Stimulated activated CD4-positive, alpha-beta T cell treated with anti-CD3 and anti-CD28 coated beads, Interleukin-12 subunit alpha, Interleukin-12 subunit beta, amount 100 ng/mL, for 24 hours (primary cell): ENCODE measurements around the gene ANAPC4.

Source experiments
- DNase-seq, 2 experiments: peaks; one replicate each; pipeline ENCODE4 v3.0.0-alpha.2; 2020; ENCODE audit warnings: low read depth in 2 of 2

The ANAPC4 gene

DNA sequence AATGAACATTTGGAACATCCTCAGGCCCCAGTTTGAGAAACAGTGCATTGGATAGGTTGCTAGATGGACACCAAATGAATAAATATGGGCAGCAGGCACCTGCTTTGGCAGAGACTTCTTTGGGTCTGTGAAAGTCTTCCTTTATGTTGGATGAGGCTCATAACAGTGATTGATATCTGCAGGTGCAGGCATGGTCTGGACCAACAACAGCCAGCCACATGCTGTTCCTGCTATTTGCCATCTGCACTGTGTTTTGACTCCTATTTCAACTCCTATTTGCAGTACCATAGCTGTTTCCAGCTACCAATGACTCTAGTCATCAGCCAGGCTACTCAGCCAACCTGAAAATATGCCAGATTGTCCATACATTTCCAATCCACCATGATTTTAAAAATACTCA is 60.9 kb downstream of the ANAPC4 start:
- DNase-seq, result no peak

DNA sequence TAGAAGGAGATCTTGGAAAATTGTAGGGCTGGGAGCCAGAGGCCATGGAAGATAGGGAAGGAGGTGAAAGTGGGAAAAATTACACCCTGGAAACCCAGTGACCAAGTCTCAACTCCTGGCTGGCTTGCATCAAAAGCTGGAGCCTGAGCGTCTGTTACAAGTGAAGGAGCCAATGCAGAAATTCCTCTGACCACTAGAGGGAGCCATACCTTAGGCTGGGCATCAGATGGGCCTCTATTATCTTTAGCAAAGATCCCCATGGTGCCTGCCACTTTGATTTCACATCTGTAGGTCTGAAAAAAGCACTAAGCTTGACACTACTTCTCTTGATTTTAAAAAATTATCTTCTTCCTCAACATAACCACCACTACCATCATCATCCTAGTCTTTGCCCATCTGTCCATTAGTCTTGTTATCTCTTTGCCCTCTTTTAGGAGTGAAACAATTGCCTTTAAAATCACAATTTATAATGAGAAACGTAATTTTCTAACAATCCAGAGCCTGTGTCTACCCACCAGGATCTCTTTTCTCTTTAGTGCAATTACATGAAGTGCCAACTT is 62.9 kb downstream of the ANAPC4 start:
- peak in 1 of 2 experiments; percentile 48 for DNase-seq

DNA sequence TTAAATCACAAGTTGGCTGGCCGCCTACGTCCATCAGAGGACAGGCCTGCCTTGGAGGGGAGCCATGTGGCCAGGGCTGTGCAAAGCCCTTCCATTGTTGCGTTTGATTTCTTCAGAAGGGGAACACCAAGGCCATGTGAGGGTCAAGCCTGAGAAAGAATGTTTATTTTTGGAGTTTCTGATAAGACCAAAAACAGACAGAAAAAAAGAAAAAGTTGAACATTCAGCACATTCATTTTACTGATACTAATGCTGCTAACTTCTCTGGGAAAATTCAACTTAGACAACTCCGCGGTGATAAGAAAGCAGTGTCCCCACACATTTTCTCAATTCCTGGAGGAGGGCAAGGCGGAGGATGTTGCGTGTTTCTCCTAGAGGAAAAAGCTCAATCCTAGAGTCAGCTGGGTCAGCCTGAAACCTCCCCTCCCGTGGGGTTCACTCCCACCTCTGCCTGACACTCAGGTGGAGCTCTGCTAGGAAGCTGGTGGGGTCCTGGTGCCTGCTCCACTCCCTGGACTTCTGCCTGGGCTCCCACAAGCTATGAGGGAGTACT is 63.5 kb downstream of the ANAPC4 start:
- no peak for DNase-seq

DNA sequence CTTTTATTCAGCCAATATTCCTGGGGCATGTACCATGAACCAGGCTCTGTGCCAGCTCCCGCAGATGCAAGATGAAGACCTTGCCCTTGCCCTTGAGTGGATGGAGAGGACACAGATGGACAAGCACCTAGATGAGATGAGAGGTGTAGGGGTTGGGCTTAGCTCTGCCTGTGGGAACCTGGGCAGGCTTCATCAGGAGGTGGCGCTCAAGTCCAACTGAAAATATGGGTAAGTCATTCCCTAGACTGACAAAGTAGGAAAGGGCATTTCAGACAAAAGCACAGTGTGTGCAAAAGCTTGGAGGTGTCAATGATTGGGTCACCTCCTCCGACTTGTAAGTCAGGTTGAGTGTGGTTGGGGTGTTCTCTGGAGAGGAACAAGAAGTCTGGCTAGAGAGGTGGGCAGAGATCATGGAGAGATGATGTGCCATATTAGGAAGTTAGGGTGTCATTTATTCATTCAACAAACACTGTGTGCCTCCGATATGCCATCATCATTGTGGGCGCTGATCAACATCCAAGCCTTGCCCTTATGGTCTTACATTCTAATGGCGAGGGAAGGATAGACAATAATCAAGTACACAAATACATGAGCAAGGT is 64.6 kb downstream of the ANAPC4 start:
- DNase-seq, result peak in 1 of 2 experiments; percentile 5

DNA sequence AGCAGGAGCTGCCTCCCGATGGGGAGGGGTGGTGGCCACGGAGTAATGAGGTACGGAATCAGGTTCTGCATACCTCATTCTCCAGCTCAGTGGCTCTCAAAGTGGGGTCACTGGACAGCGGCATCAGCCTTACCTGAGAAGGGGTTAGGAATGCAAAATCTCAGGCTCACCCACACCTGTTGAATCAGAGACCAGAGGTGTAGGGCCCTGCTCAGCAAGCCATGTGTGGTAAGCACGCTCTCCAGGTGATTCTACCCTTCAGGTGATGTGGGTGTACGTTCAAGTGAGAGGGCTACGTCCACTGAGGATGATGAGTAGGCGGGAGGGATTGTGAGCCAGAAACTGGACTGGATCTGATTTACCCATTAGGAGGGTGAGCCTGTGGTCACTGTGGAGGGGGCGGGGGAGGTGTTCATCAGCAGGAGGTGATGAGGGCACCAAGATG is 65.8 kb downstream of the ANAPC4 start:
- DNase-seq, result no peak

DNA sequence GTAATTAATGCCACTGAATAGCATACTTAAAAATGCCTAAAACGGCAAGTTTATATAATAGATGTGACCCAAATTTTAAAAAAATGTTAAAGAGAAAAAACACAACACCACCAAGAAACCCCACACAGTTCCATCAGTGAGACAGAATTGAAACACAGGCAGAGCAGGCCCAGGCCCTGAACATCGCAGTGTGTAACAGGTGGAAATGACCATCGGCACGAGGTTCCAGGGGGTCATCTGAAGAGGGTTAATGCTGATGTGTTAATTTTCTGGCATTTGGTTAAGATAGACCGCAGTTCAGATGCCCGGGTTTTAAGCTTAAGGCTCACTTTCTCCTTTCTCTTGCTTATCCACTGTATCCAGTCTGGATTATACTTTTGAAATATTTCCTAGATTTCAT is 66.8 kb downstream of the ANAPC4 start:
- DNase-seq, result no peak

DNA sequence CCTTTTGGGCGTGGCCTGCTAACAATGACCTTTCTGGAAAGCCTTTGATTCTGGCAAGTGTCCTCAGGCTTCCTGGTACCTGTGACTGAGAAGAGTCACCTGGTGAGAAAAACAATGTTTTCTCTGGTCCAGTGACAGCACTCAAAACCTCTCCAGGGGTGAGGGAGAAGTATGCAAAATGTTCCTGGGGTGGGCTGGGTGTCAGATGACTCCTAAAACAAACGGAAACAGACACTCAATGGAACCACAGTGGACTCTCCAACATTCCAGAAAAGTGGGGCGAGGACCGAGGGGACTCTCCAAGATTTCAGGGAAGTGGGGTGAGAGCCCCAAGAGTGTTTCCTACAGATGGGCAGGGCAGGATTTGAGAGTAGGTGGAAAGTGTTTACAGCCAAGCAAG is 69.5 kb downstream of the ANAPC4 start:
- no peak for DNase-seq

DNA sequence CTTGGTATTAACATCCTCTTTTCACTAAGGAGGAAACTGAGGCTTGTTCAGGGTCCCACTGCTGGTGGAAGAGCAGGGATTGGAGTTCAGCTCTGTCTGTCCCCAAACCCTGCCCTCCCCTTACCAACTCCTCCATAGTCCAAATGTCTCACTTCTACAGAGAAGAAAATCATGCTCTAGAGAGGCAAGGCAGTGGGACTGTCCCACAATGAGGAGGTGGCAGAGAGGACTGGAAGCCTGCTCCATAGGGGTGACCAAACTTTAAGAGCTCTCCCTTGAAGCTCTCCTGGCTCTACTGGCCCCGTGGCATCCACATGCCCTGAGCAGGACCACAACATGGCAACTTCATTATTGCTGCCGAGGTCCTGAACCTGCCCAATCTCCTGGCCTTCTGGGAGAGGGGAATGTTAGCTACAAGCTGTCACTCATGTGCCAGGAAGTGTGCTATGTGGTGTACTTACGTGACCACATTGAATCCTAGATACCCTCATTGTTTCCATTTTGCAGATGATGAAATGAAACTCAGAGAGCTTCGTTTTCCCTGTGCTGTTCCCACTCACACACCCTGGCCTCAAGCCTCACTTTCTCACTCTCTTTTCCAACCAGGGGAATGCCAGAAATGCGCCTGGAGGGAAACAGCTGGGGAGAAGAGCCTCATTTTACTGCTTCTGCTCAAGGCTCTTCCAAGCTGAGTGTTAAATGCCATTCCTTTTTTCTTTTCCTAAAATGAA is 71.5 kb downstream of the ANAPC4 start:
- no peak for DNase-seq

DNA sequence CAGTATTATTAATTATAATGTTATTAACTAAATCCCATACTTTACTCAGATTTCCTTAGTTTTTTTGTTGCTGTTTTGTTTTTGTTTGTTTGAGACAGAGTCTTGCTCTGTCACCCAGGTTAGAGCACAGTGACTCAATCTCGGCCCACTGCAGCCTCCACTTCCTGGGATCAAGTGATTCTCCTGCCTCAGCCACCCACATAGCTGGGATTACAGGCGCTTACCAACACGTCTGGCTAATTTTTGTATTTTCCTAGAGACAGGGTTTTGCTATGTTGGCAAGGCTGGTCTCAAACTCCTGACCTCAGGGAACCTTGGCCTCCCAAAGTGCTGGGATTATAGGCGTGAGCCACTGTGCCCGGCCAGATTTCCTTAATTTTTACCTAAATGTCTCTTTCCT is 72.2 kb downstream of the ANAPC4 start:
- DNase-seq, result no peak

DNA sequence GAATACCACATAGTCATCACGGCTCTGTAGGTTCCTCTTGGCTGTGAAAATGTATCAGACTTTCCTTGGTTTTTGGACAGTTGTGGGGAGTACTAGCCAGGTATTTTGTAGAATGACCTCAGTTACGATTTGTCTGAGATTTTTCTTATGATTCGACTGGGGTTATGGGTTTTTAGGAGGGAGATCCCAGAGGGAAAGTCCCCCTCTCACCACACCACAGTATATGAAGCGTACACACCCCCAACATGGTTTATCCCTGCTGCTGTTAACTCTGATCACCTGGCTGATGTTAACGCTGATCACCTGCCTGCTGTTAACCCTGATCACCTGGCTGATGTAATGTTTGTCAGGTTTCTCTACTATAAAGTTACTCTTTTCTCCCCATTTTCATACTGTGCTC is 72.6 kb downstream of the ANAPC4 start:
- DNase-seq, result no peak

DNA sequence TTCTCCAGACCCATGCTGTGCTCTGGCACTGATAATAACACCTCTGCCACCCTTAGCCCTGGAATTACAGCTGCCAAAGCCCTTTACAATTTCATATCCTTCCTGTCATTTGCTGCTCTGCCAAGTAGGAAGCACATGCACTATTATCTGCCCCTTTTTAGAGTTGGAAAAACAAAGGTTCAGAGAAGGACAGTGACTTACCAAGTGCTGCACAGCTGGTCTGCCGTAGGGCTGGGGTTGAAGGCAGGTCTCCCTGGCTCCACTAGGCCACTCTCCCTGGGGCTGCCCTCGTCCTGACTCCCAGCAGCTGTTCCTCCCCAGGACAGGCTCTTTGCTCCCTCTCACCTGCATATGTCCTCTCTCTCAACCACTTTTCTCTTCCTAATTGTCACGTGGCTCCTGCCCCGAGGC is 73.4 kb downstream of the ANAPC4 start:
- no peak for DNase-seq

DNA sequence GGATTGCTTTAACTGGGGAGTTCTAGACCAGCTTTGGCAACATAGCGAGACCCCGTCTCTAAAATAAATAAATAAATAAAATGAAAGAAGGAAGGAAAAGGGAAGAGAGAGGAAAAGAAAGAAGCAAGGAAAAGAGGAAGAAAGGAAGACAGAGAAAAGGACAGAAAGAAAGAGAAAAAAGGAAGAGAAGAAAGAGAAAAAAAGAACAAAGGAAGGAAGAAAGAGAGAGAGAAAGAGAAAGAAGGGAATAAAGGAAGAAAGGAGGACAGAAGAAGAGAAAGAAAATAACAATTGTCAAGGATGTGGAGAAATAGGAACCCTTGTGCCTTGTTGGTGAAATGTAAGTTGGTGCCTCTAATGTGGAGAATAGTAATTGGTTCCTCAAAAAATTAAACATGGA is 74.6 kb downstream of the ANAPC4 start:
- DNase-seq, result no peak

DNA sequence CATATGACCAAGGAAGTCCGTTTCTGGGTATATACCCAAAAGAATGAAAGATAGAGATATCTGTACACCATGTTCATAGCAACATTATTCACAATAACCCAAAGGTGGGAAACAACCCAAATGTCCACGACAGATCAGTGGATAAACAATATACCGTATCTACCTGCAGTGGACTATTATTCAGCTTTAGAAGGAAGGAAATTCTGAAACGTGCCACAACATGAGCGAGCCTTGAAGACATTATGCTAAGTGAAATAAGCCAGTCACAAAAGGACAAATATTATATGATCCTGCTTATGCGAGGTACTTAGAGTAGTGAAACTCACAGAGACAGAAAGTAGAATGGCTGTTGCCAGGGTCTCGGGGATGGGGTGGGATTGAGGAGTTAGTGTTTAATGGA is 75.0 kb downstream of the ANAPC4 start:
- DNase-seq, result no peak

DNA sequence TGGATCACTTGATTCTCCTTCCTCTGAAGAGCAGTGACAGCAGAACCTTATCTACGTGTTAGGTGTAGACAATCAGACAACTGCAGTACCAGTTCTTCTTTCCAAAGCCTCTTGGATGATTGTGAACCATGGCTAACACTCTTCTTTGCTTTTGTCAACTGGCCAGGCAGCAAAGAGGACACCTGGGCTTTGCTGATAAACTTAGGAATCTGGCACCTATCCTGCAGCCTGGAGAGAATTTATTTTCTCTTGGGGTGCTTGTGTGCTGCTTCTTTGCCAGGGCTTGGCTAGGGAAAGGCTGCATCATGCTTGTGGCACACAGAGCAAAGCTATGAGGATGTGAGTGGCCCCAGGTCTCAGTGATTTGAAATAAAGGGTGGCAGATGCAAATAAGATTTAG is 77.4 kb downstream of the ANAPC4 start:
- no peak for DNase-seq

DNA sequence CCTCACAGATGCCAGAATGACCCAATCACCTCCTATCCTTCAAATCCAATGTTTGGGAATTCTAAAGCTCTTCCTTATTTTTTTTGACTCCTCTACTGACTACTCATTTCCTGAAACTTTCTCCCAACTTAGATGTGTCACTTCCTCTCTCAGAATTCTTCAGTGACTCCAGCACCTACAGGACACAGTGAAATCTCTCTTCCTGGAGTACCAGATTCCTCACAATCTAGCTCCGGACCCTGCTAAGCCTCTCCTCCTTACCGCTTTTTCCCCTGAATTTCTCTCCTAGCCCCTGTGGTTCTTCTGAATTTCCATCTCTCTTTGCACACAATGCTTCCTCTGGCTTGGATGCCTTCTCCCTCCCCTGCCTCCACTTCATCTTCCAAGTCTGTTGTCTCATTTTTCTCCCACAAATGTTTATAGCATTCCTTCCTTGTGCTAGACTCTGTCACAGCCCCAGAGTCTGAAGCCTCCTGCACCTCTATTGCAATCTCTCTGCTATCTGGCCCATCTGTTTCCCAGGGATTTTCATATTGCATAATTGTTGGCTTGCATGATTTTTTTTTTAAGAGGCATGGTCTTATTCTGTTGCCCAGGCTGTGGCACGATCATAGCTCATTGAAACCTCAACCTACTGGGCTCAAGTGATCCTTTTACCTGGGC is 80.1 kb downstream of the ANAPC4 start:
- no peak for DNase-seq

DNA sequence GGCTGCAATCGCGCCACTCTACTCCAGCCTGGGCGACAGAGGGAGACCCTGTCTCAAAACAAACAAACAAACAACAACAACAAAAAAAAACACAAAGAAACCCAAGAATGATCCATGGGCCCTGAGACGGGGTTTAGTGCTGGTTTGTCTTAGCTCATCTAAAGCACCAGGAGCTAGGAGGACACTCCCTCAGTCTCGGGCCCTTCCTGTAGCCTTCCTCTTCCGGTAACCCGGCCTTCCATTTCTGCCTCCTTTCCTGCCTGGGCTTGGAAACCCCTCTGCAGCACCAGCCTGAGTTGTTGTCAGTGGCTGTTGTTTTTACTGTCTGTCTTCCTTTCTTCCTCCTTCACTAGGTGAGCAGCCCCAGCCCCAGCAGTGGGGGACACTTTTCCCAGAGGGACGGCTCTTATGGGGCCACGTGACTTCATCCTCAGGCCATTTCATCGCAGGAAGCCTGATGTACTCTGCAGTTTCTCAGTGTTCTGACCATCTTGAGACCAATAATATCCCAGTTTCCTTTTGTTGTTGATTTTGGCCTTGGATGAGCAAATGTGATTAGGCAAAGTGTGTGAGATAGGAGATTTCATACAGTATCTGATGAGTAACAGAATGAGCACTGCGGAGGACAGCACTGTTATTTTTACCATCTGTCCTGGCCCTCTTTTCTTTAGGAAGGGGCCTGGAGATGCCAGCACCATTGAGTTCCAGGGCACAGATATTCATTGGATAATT is 90.1 kb downstream of the ANAPC4 start:
- no peak for DNase-seq

DNA sequence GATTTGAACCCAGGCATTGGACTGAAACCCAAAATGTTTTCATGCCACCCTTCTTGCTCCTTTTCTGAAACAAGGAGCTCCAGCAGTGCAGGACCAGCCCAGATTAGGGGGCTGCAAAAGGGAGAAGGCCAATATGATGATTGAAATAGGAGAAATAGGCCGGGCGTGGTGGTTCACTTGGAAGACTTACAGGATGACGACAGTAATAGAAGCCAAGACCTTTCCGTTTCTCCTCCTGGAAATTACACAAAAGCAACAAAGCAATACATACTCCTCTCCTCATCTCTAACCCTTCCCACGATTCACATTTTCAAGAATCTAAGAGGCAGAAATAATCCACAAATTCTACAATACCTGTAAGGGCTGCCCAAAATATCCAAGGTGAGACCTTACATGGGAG is 90.8 kb downstream of the ANAPC4 start:
- DNase-seq, result no peak
